HCT116 (cell line): ENCODE measurements around the gene PLA2G2A. TPM values are rescaled to one million over a fixed set of nuclear protein-coding genes. Genes with fewer than 3 reads are reported as not detected.

Source experiments
- ATAC-seq: fragments of 200-7000 bp; cut with Tn5 transposase; 2 replicates; pipeline ENCODE4 v1.9.1; 2020; ENCODE audit warnings: mild to moderate bottlenecking, moderate library complexity
- BruUV-seq: library from RNA; stranded (reverse); fragments of 400-500 nt; replicated peaks from 2 replicates; lab custom pipeline; 2021; lab: Mats Ljungman, UMichigan
- CTCF ChIA-PET: fragments of 300-600 bp; sonication (Branson Sonifier 250); formaldehyde crosslinking; loops from one replicate; lab custom pipeline; 2021; ENCODE audit warnings: antibody characterized with exemption; lab: Charles Lee
- POLR2A ChIA-PET: fragments of 300-600, 350-600 bp; sonication (Branson Sonifier 250); formaldehyde crosslinking; loops from one replicate; lab custom pipeline; 2021; ENCODE audit warnings: antibody characterized with exemption; lab: Charles Lee
- RAD21 ChIA-PET, 2 experiments: fragments of 300-600 bp; sonication (Branson Sonifier 250); formaldehyde crosslinking; loops; one replicate each; lab custom pipeline; 2023; ENCODE audit warnings: low total read pairs in 2 of 2; ENCODE audit not compliant: uncharacterized antibody in 2 of 2, unreplicated experiment in 2 of 2, low non-redundant PET in 1 of 2; lab: Charles Lee
- DNase-seq: peaks from one replicate; pipeline ENCODE4 v3.0.0-alpha.2; 2010; ENCODE audit warnings: low read depth, low spot score
- H2AFZ ChIP-seq: fragments of 200-600 bp; shearing (Covaris generic), sonication (generic); 2 replicates; pipeline ENCODE4 v1.6.1; 2017; ENCODE audit warnings: low read depth, mixed run types, mixed read lengths, antibody characterized with exemption, low read length; ENCODE audit not compliant: poor library complexity, severe bottlenecking
- H3K27ac ChIP-seq: 2 replicates; pipeline ENCODE4 v1.5.1; 2012; ENCODE audit warnings: low read depth, low read length
- H3K27me3 ChIP-seq: fragments of 200-600 bp; sonication (generic); 2 replicates; pipeline ENCODE4 v1.6.1; 2016; ENCODE audit warnings: mixed run types, low read length, mixed read lengths; ENCODE audit not compliant: insufficient read depth
- H3K36me3 ChIP-seq, 2 experiments: fragments of 200-500 bp in 1 of 2; fragments of 200-600 bp in 1 of 2; sonication (Bioruptor generic) in 1 of 2; sonication (generic) in 1 of 2; 2 replicates each; pipeline versions ENCODE4 v1.5.1 to v1.6.1; 2014 to 2016; ENCODE audit warnings: low read length in 2 of 2, inconsistent platforms in 1 of 2, mixed read lengths in 1 of 2, mixed run types in 1 of 2; ENCODE audit not compliant: insufficient read depth in 2 of 2, control insufficient read depth in 1 of 2
- H3K4me1 ChIP-seq, 2 experiments: fragments of 200-600 bp in 1 of 2; sonication (generic) in 1 of 2; 2 replicates each; pipeline versions ENCODE4 v1.5.1 to v1.6.1; 2012 to 2017; ENCODE audit warnings: low read length in 2 of 2, inconsistent platforms in 1 of 2, mild to moderate bottlenecking in 1 of 2, mixed read lengths in 1 of 2, mixed run types in 1 of 2, moderate library complexity in 1 of 2; ENCODE audit not compliant: insufficient read depth in 2 of 2, control insufficient read depth in 1 of 2
- H3K4me2 ChIP-seq: fragments of 200-600 bp; sonication (generic); 2 replicates; pipeline ENCODE4 v1.6.1; 2017; ENCODE audit warnings: mixed run types, low read length, mixed read lengths
- H3K4me3 ChIP-seq, 2 experiments: fragments of 200-600 bp in 1 of 2; sonication (generic) in 1 of 2; replicated peaks in 1 of 2; 2 replicates each; pipeline ENCODE4 v1.5.1; 2011 to 2016; ENCODE audit warnings: low read length in 2 of 2, control low read depth in 1 of 2, low read depth in 1 of 2, mild to moderate bottlenecking in 1 of 2, mixed read lengths in 1 of 2, mixed run types in 1 of 2
- H3K79me2 ChIP-seq: fragments of 200-600 bp; sonication (generic); 2 replicates; pipeline ENCODE4 v1.6.1; 2017; ENCODE audit warnings: mild to moderate bottlenecking, mixed run types, low read length, moderate library complexity, mixed read lengths; ENCODE audit not compliant: insufficient read depth
- H3K9ac ChIP-seq: fragments of 200-600 bp; sonication (generic); 2 replicates; pipeline ENCODE4 v1.6.1; 2016; ENCODE audit warnings: low read length, mixed read lengths
- H3K9me2 ChIP-seq: fragments of 200-600 bp; sonication (generic), shearing (Covaris generic); 2 replicates; pipeline ENCODE4 v1.6.1; 2017; ENCODE audit warnings: mixed run types, mild to moderate bottlenecking, moderate library complexity; ENCODE audit not compliant: insufficient read depth
- H3K9me3 ChIP-seq, 2 experiments: fragments of 200-500 bp in 1 of 2; fragments of 200-600 bp in 1 of 2; sonication (Bioruptor generic) in 1 of 2; sonication (generic) in 1 of 2; 2 replicates each; pipeline ENCODE4 v1.6.1; 2014 to 2017; ENCODE audit warnings: low read length in 2 of 2, mixed read lengths in 2 of 2, inconsistent platforms in 1 of 2, low read depth in 1 of 2, mild to moderate bottlenecking in 1 of 2, mixed run types in 1 of 2, moderate library complexity in 1 of 2; ENCODE audit not compliant: control insufficient read depth in 1 of 2, insufficient read depth in 1 of 2
- H4K20me1 ChIP-seq: fragments of 200-600 bp; sonication (generic), shearing (Covaris generic); 2 replicates; pipeline ENCODE4 v1.6.1; 2017; ENCODE audit warnings: mixed run types, mild to moderate bottlenecking, moderate library complexity; ENCODE audit not compliant: insufficient read depth
- ATF3 ChIP-seq: IDR thresholded peaks from 2 replicates; pipeline ENCODE4 v1.6.1; 2012
- CEBPB ChIP-seq: IDR thresholded peaks from 2 replicates; pipeline ENCODE4 v1.6.1; 2012; ENCODE audit warnings: low read depth
- EGR1 ChIP-seq: IDR thresholded peaks from 2 replicates; pipeline ENCODE4 v1.6.1; 2012; ENCODE audit warnings: low read depth
- ELF1 ChIP-seq: IDR thresholded peaks from 2 replicates; pipeline ENCODE4 v1.6.1; 2012; ENCODE audit warnings: low read depth, borderline replicate concordance
- EZH2 ChIP-seq: fragments of 200-600 bp; sonication (generic); IDR thresholded peaks from 2 replicates; pipeline ENCODE4 v1.6.1; 2017; ENCODE audit warnings: antibody characterized with exemption, mixed run types
- EZH2phosphoT487 ChIP-seq: fragments of 200-600 bp; IDR thresholded peaks from 2 replicates; pipeline ENCODE4 v1.6.1; 2018; ENCODE audit warnings: antibody characterized with exemption, borderline replicate concordance
- FOSL1 ChIP-seq: IDR thresholded peaks from 2 replicates; pipeline ENCODE4 v1.6.1; 2012; ENCODE audit warnings: low read depth
- JUND ChIP-seq: IDR thresholded peaks from 2 replicates; pipeline ENCODE4 v1.6.1; 2012
- POLR2AphosphoS5 ChIP-seq: IDR thresholded peaks from 2 replicates; pipeline ENCODE4 v1.6.1; 2011; ENCODE audit warnings: mild to moderate bottlenecking, low read depth, low read length, moderate library complexity
- RAD21 ChIP-seq: IDR thresholded peaks from 2 replicates; pipeline ENCODE4 v1.6.1; 2012; ENCODE audit warnings: low read depth, mild to moderate bottlenecking
- REST ChIP-seq: IDR thresholded peaks from 2 replicates; pipeline ENCODE4 v1.6.1; 2012; ENCODE audit warnings: low read depth
- SP1 ChIP-seq: IDR thresholded peaks from 2 replicates; pipeline ENCODE4 v1.6.1; 2012; ENCODE audit warnings: low read depth
- SRF ChIP-seq: IDR thresholded peaks from 2 replicates; pipeline ENCODE4 v1.6.1; 2012; ENCODE audit warnings: low read depth
- TCF7L2 ChIP-seq: IDR thresholded peaks from 2 replicates; pipeline ENCODE4 v1.7.0; 2011; ENCODE audit warnings: borderline replicate concordance, inconsistent platforms; ENCODE audit not compliant: insufficient read depth, insufficient read length; ENCODE audit errors: extremely low read depth
- YY1 ChIP-seq: IDR thresholded peaks from 2 replicates; pipeline ENCODE4 v1.6.1; 2011; ENCODE audit warnings: low read length, low read depth, moderate library complexity, mild to moderate bottlenecking; ENCODE audit not compliant: insufficient replicate concordance; ENCODE audit errors: extremely low read depth
- ZFX ChIP-seq: fragments of 450-650 bp; IDR thresholded peaks from 2 replicates; pipeline ENCODE4 v1.6.1; 2017
- ZNF274 ChIP-seq: fragments of 200-500 bp; sonication (Bioruptor generic); IDR thresholded peaks from 2 replicates; pipeline ENCODE4 v1.6.1; 2014; ENCODE audit warnings: mild to moderate bottlenecking, low read depth, low read length, inconsistent platforms
- intact Hi-C: fragments of 100-400 bp; cut with micrococcal nuclease; formaldehyde crosslinking; loops from 2 replicates; pipeline ENCODE4 v1.10.0; 2022
- total RNA-seq: library from RNA; stranded (reverse); gene quantifications from one replicate; pipeline ENCODE4 v1.2.1, GENCODE V29; 2021; ENCODE audit not compliant: unreplicated experiment
- TF ChIP-seq, protein P1 (sequence below): IDR thresholded peaks from 2 replicates; pipeline ENCODE4 v1.6.1; 2012
- TF ChIP-seq, protein P2 (sequence below), 3 experiments: fragments of 200-600 bp in 1 of 3; sonication (generic) in 1 of 3; IDR thresholded peaks in 2 of 3; conservative IDR thresholded peaks in 1 of 3; 2 replicates each; pipeline ENCODE4 v1.5.1; 2012 to 2017; ENCODE audit warnings: low read depth in 2 of 3, low read length in 2 of 3, antibody characterized with exemption in 1 of 3, borderline replicate concordance in 1 of 3, control low read depth in 1 of 3, mild to moderate bottlenecking in 1 of 3, mixed read lengths in 1 of 3, mixed run types in 1 of 3, moderate library complexity in 1 of 3; ENCODE audit not compliant: insufficient read depth in 1 of 3

Gene PLA2G2A
- total RNA-seq, 1 experiment from 2014 or later = not detected

DNA sequence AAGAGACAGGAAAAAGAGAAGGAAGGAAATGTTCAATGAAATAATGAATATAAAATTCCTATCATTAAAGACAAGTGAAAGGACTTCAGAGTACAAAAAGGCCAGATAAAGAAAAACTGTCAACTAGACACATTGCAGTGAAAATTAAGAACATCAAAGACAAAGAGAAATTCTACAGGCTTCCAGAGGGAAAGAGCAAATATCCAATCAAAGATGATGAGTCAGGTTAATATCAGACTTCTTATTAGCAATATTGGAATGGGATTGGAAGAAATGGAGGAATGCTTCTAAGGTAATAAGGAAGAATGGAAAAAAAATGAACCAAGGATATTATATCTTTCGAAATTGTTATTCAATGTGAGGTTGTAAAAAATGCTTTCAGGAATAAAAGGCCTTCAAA lies 7.8 kb downstream of the PLA2G2A start:
- Histone ChIP-seq H3K9me2 (no peaks in the 10 kb centered on the region), H3K4me2 (no peak overlapping the region), H3K9me3 (no peaks in the 10 kb centered on the region), H2AFZ (no peak overlapping the region), H4K20me1 (no peaks in the 10 kb centered on the region), H3K4me1 (0 out of 4 replicates have a peak, but pooled peaks cover 0 to 3% of the 10 kb centered on the region in 2 experiments), H3K9ac (no peak overlapping the region), H3K4me3 (no peak overlapping the region), H3K36me3 (no peaks in the 10 kb centered on the region), H3K27me3 (0 out of 2 replicates have a peak, but pooled peaks cover 4% of the 10 kb centered on the region), H3K27ac (no peak overlapping the region), H3K79me2 (no peaks in the 10 kb centered on the region)
- DNase-seq (no peak), ATAC-seq (no peak)
- POLR2A ChIA-PET = no interaction called here
- no TSS peak for BruUV-seq
- intact Hi-C loops = no loop called here
- CTCF ChIA-PET = no interaction called here
- RAD21 ChIA-PET = no interaction called here
- no peak for TF ChIP-seq FOSL1
- TF ChIP-seq CEBPB = no peak
- no peak for TF ChIP-seq REST
- TF ChIP-seq YY1 = no peak
- no peak for TF ChIP-seq JUND
- TF ChIP-seq ZFX = no peak
- no peak for TF ChIP-seq SRF
- TF ChIP-seq EZH2 = no peak
- TF ChIP-seq TCF7L2 = no peak
- TF ChIP-seq, protein P1, sequence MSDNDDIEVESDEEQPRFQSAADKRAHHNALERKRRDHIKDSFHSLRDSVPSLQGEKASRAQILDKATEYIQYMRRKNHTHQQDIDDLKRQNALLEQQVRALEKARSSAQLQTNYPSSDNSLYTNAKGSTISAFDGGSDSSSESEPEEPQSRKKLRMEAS = no peak
- TF ChIP-seq EZH2phosphoT487 = no peak
- no peak for TF ChIP-seq ELF1
- no peak for TF ChIP-seq RAD21
- TF ChIP-seq POLR2AphosphoS5 = no peak
- no peak for TF ChIP-seq SP1
- TF ChIP-seq EGR1 = no peak
- TF ChIP-seq, protein P2, sequence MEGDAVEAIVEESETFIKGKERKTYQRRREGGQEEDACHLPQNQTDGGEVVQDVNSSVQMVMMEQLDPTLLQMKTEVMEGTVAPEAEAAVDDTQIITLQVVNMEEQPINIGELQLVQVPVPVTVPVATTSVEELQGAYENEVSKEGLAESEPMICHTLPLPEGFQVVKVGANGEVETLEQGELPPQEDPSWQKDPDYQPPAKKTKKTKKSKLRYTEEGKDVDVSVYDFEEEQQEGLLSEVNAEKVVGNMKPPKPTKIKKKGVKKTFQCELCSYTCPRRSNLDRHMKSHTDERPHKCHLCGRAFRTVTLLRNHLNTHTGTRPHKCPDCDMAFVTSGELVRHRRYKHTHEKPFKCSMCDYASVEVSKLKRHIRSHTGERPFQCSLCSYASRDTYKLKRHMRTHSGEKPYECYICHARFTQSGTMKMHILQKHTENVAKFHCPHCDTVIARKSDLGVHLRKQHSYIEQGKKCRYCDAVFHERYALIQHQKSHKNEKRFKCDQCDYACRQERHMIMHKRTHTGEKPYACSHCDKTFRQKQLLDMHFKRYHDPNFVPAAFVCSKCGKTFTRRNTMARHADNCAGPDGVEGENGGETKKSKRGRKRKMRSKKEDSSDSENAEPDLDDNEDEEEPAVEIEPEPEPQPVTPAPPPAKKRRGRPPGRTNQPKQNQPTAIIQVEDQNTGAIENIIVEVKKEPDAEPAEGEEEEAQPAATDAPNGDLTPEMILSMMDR (IDR thresholded peaks at IDR 0.05 in 2 of 3, conservative IDR thresholded peaks at IDR 0.05 in 1 of 3; ENCODE audit: borderline replicate concordance in 1 of 3, insufficient read depth in 1 of 3, low read depth in 2 of 3, low read length in 2 of 3) = no peak
- TF ChIP-seq ATF3 = no peak
- no peak for TF ChIP-seq ZNF274
- TF ChIP-seq, all 23 proteins: peak for 0
